Measurements from ENCODE around the gene STX16.

DNA sequence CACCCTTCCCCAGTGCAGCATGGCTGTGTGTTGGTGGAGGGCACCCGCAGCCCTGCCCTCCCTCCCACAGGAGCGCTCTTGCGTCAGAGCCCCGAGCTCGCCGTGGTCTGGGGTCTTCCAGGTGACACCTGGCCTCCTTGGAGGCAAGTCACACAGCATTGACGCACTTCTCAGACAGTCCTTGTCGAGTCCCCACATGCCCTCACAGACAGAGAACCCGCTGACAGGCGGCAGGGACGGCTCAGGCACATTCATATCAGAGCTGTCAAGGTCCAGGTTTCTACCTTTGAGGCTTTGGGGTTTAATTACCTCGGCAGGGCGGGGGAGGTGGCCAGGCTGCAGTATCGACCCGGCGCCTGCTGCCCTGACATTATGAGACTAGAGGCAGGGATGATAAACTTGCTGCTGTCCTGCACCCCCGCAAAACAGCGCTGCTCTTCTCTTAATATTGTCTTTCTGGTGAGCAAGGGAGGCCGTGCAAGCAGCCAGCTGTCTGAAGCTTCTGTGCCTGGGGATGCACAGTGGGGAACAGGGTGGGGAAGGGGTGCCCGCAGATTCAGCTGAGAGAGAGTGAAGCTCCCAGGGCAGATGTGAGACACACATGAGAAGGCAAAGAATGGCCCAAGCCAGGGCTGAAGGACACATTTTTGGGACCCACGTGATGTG lies 46.3 kb downstream of the STX16 start:
- TF ChIP-seq POLR2A (IDR thresholded peaks at IDR 0.05): no peak
- TF ChIP-seq, protein P1, sequence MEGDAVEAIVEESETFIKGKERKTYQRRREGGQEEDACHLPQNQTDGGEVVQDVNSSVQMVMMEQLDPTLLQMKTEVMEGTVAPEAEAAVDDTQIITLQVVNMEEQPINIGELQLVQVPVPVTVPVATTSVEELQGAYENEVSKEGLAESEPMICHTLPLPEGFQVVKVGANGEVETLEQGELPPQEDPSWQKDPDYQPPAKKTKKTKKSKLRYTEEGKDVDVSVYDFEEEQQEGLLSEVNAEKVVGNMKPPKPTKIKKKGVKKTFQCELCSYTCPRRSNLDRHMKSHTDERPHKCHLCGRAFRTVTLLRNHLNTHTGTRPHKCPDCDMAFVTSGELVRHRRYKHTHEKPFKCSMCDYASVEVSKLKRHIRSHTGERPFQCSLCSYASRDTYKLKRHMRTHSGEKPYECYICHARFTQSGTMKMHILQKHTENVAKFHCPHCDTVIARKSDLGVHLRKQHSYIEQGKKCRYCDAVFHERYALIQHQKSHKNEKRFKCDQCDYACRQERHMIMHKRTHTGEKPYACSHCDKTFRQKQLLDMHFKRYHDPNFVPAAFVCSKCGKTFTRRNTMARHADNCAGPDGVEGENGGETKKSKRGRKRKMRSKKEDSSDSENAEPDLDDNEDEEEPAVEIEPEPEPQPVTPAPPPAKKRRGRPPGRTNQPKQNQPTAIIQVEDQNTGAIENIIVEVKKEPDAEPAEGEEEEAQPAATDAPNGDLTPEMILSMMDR (IDR thresholded peaks at IDR 0.05): no peak

Measured in stomach (tissue), 4 donors.